ENCODE results near the gene VPS72. TPM values are rescaled to one million over a fixed set of nuclear protein-coding genes. Genes with fewer than 3 reads are reported as not detected.

VPS72 gene
- total and polyA plus RNA-seq, 2 of the 13 experiments (the other 11 are each of a cell fraction or from before 2014, with no cell fraction given) = 33.7 to 34.5 TPM

GRCh38 chr1:151196292-151196800 lies 6.3 kb upstream of the VPS72 start (continued):
- no peak for TF ChIP-seq ZBTB40 (IDR thresholded peaks at IDR 0.05)
- no peak for TF ChIP-seq ZBTB40 (CRISPR knock-in tag; IDR thresholded peaks at IDR 0.05)
- TF ChIP-seq ZNF235 (CRISPR knock-in tag; IDR thresholded peaks at IDR 0.05; ENCODE audit: borderline replicate concordance) = no peak
- no peak for TF ChIP-seq ZNF17 (CRISPR knock-in tag; IDR thresholded peaks at IDR 0.05)
- TF ChIP-seq NONO (IDR thresholded peaks at IDR 0.05) = no peak
- 0 out of 2 replicates have a peak, but pooled peaks have one; percentile 6 for TF ChIP-seq NONO (CRISPR knock-in tag; conservative IDR thresholded peaks at IDR 0.05)
- TF ChIP-seq TRIM24 (CRISPR knock-in tag; IDR thresholded peaks at IDR 0.05) = no peak
- TF ChIP-seq ZNF674 (CRISPR knock-in tag; IDR thresholded peaks at IDR 0.05; ENCODE audit: low read depth) = 0 out of 2 replicates have a peak, but pooled peaks have one; percentile 19
- TF ChIP-seq TAF1 (CRISPR knock-in tag; IDR thresholded peaks at IDR 0.05) = no peak
- peak; percentile 10; the same call in 1 of the 2 replicates for TF ChIP-seq ZNF292 (CRISPR knock-in tag; IDR thresholded peaks at IDR 0.05; ENCODE audit: borderline replicate concordance, low read depth)
- 0 out of 2 replicates have a peak, but pooled peaks have one; percentile 1 for TF ChIP-seq ZBTB37 (CRISPR knock-in tag; IDR thresholded peaks at IDR 0.05)
- peak; percentile 92 for TF ChIP-seq ARID3A (IDR thresholded peaks at IDR 0.05; ENCODE audit: low read depth, low read length)
- TF ChIP-seq ZBTB42 (CRISPR knock-in tag; IDR thresholded peaks at IDR 0.05) = no peak
- TF ChIP-seq SNRNP70 (IDR thresholded peaks at IDR 0.05; ENCODE audit: low read depth, low read length) = no peak
- peak; percentile 28; the same call in 1 of the 2 replicates for TF ChIP-seq THAP11 (CRISPR knock-in tag; IDR thresholded peaks at IDR 0.05)
- TF ChIP-seq ZNF597 (CRISPR knock-in tag; IDR thresholded peaks at IDR 0.05) = no peak
- peak; percentile 79 for TF ChIP-seq SAP130 (CRISPR knock-in tag; IDR thresholded peaks at IDR 0.05; ENCODE audit: low read depth)
- TF ChIP-seq TBP (CRISPR knock-in tag; IDR thresholded peaks at IDR 0.05) = no peak

Measured in HepG2 (cell line).